Omental fat pad (tissue), 3 donors: ENCODE measurements around the gene SMIM45.
A peak's percentile ranks its signal among the peaks of the same experiment; 100 is the strongest.

Experiments used
- ATAC-seq: fragments of 150-250 bp; one replicate; pipeline ENCODE4 v1.9.1; 2016; ENCODE audit warnings: mild to moderate bottlenecking, moderate library complexity; ENCODE audit not compliant: low FRiP score
- DNase-seq: peaks from one replicate; pipeline ENCODE4 v3.0.0-alpha.2; 2019; ENCODE audit warnings: low spot score
- TF ChIP-seq, protein P1 (sequence below), 3 donors: fragments of 450-650 bp; IDR thresholded peaks; one replicate each; pipeline ENCODE4 v1.5.1; 2016 to 2017; ENCODE audit warnings: antibody characterized with exemption in 3 of 3, mild to moderate bottlenecking in 3 of 3, moderate library complexity in 2 of 3

The SMIM45 gene

GRCh38 chr22:41923595-41924276, 28.2 kb upstream of the SMIM45 start:
- ATAC-seq, result no peak
- no peak for DNase-seq
- TF ChIP-seq, protein P1, sequence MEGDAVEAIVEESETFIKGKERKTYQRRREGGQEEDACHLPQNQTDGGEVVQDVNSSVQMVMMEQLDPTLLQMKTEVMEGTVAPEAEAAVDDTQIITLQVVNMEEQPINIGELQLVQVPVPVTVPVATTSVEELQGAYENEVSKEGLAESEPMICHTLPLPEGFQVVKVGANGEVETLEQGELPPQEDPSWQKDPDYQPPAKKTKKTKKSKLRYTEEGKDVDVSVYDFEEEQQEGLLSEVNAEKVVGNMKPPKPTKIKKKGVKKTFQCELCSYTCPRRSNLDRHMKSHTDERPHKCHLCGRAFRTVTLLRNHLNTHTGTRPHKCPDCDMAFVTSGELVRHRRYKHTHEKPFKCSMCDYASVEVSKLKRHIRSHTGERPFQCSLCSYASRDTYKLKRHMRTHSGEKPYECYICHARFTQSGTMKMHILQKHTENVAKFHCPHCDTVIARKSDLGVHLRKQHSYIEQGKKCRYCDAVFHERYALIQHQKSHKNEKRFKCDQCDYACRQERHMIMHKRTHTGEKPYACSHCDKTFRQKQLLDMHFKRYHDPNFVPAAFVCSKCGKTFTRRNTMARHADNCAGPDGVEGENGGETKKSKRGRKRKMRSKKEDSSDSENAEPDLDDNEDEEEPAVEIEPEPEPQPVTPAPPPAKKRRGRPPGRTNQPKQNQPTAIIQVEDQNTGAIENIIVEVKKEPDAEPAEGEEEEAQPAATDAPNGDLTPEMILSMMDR (IDR thresholded peaks at IDR 0.05), result no peak

- TF ChIP-seq, protein P1 (IDR thresholded peaks at IDR 0.05), result no peak
- peak; percentile 33 for ATAC-seq
- no peak for DNase-seq
Observed at GRCh38 chr22:41925783-41926460, 26.0 kb upstream of the SMIM45 start.

DNA sequence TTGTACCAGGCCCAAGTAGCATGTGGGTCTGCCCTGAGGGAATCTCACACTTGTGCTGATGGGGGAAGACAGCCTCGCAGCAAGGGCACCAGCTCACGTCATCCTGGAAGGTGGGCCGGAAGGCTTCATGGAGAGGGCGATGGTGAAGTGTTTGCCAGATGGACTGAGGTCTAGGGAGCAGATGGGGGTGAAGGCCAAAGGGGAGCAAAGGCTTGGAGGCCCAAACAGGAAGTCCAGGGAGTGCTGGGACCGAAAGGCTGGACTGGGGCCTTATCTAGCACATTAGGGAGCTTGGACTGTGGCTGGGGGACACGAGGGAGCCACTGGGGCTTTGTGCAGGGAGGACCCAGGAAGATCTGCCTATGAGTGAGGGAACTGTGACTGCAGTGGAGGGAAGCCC, 24.1 kb upstream of the SMIM45 start:
- ATAC-seq, result no peak
- TF ChIP-seq, protein P1 (IDR thresholded peaks at IDR 0.05), result no peak
- DNase-seq, result no peak

DNA sequence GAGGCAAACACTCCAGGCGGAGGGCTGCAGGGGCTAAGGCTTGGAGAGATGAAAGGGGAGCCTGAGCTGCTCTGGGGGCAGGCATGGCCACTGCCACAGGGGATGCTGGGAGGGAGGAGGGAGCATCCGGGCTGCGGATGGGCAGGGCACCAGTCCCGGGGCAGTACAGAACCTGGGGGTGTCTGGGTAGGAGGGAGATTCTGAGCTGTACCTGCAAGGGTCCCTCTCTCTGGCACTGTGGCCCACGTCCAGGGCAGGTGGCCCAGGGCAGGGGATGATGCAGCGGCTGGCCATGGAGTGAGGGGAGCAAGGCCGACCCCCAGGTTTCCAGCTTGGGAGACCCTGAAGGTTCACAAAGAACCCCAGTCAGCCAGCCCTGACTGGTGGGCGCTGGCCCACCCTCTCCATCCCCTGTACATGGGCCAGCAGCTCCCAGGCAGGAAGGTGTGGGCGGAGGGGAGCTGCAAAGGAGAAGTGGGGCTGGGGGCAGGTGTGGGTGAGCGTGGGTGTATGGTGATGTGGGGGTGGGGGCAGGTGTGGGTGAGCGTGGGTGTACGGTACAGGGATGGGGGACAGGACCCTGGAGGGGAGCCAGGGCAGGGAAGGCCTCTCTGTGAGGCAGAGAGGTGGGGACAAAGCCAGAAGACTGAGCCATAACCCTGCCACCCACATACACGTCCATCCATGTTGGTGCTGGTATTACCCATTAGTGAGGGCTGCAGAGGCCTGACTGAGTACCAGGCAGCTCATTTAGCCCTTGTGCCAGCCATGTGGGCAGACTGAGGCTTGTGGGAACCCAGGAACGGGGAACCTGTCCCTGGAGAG, 23.1 kb upstream of the SMIM45 start:
- DNase-seq (no peak), ATAC-seq (no peak)
- TF ChIP-seq, protein P1 (IDR thresholded peaks at IDR 0.05), result no peak

GRCh38 chr22:41929418-41929810, 22.5 kb upstream of the SMIM45 start:
- ATAC-seq, result no peak
- TF ChIP-seq, protein P1 (IDR thresholded peaks at IDR 0.05), result no peak
- DNase-seq, result no peak

DNA sequence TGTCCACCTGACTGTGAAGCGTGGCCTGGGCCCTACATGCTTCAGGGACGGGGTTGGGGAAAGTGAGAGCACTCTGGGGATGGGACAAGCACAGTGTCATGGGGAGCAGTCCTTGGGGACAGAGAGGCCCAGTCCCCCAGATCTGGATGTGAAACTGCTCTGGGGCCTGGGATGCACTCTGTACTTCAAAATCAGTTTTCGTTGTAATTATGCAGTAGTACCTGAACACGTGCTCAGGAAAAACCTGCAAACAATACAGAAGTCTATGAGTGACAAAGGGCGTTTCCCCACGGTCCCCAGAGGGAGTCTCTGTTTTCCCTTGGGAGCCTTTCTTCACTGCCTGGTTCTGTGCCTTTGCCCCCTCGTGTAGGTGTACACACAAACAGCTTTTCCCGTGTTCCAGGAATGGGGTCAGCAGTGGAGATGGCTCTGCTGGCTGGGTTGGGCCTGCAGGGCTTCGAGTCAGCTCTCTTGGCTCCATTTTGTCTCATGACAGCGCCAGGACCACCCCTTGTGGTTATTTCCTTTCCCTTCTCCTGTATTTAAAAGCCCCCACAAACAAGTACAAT, 20.2 kb upstream of the SMIM45 start:
- TF ChIP-seq, protein P1 (IDR thresholded peaks at IDR 0.05), result no peak
- ATAC-seq, result no peak

More for the DNA sequence above, 20.2 kb upstream of the SMIM45 start:
- DNase-seq, result no peak
